Thyroid gland (tissue), 4 donors: ENCODE data around the gene SLC28A1.

Experiments
- POLR2A ChIP-seq, 2 donors: fragments of 450-650 bp; IDR thresholded peaks; one replicate each; pipeline ENCODE4 v1.6.1; 2017; ENCODE audit warnings: antibody characterized with exemption in 2 of 2, mild to moderate bottlenecking in 2 of 2, moderate library complexity in 1 of 2
- TF ChIP-seq, protein P1 (sequence below), 6 experiments: fragments of 200-600 bp in 3 of 6; fragments of 450-650 bp in 3 of 6; sonication (generic) in 3 of 6; IDR thresholded peaks; one replicate each; pipeline ENCODE4 v1.5.1; 2016 to 2019; ENCODE audit warnings: antibody characterized with exemption in 6 of 6, mild to moderate bottlenecking in 2 of 6, inconsistent platforms in 1 of 6, moderate library complexity in 1 of 6

DNA sequence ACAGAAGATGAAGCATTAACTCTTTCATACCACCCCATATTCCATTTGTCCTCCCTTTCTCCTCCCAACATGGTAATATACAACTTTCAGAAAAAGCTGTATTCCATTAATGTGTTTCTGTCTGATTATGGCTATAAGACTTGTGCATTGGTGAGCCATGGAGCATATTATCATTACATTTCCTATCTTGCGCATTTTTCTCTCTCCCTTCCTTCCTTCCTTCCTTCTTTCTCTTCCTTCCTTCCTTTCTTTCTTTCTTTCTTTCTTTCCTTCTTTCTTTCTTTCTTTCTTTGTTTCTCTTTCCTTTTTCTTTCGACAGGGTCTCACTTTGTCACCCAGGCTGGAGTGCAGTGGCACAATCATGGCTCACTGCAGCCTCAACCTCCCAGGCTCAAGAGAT lies 71.7 kb downstream of the SLC28A1 start:
- TF ChIP-seq, protein P1, sequence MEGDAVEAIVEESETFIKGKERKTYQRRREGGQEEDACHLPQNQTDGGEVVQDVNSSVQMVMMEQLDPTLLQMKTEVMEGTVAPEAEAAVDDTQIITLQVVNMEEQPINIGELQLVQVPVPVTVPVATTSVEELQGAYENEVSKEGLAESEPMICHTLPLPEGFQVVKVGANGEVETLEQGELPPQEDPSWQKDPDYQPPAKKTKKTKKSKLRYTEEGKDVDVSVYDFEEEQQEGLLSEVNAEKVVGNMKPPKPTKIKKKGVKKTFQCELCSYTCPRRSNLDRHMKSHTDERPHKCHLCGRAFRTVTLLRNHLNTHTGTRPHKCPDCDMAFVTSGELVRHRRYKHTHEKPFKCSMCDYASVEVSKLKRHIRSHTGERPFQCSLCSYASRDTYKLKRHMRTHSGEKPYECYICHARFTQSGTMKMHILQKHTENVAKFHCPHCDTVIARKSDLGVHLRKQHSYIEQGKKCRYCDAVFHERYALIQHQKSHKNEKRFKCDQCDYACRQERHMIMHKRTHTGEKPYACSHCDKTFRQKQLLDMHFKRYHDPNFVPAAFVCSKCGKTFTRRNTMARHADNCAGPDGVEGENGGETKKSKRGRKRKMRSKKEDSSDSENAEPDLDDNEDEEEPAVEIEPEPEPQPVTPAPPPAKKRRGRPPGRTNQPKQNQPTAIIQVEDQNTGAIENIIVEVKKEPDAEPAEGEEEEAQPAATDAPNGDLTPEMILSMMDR (IDR thresholded peaks at IDR 0.05), result no peak
- TF ChIP-seq POLR2A (IDR thresholded peaks at IDR 0.05), result no peak
